GM18858 (cell line): Measurements from ENCODE around the gene HPCAL4.

Source experiments
- ATAC-seq: cut with Tn5 transposase; IDR thresholded peaks from one replicate; pipeline ENCODE4 v1.9.1; 2021; ENCODE audit not compliant: unreplicated experiment

The HPCAL4 gene

DNA sequence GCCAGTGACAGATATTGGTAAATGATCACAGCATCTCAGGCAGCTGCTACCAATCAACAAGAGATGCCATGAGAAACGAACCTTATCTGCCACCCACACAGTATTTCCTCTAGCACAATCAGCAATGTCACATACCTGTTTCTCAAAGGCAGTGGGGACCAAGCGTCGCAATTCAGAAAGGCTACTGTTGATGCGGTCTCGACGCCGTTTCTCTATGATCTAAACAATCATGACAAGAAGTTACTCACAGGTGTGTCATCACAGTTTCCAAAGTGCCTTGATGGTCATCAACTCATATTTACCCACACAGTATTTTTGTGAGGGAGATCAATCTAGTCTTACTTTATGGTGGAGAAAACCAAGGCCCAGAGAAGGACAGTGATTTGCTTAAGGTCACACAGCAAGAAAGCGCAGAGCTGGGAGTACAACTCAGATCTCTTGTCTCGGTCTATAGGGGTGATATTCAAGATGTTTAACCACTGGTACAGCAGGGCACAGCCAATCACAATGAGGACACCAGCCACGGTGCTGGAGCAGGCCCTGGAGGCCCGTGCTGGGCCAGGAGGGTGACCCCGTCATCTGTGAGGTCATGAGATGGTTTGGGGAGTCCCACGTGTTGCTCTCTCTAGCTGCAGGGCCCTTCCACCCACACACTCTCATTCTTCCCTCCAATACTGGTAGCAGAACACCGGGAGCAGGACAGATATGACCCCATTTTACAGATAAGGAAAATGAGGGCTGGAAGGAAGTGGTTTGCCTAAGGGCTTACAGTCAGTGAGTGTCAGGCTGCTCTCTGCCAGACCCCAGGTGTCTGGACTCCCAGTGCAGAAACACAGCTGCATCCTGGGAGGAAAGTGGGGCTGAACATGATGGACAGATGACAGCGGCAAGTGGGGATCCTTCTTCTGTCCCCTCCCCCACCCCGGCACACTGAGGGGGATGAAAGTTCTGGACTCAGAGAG lies 59.6 kb downstream of the HPCAL4 start:
- no peak for ATAC-seq

DNA sequence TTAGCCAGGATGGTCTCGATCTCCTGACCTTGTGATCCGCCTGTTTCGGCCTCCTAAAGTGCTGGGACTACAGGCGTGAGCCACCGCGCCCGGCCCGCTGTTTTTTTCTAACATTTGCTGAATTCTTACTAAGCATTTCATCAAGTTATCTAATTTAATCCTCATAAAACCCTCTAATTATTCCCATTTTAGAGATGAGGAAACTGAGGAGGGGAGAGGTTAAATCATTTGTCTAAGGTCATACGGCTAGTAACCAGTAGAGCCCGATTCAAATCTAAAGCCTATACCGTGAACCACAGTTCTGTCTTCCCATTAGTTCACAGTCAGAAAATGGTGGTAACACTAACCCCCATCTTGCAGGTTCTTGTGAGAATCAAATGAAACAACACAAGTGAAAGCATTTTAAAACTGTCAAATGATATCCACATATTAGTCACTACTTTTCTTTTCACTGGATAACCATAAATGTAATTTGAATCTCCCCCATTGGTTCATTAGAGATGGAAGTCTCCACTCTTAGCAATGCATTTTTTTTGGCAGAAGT lies 62.4 kb downstream of the HPCAL4 start:
- ATAC-seq = no peak
